HG03139 (cell line): ENCODE data around the gene CUL1.

ENCODE experiments used
- ATAC-seq: cut with Tn5 transposase; IDR thresholded peaks from one replicate; pipeline ENCODE4 v1.9.1; 2021; ENCODE audit not compliant: unreplicated experiment

The CUL1 gene

DNA sequence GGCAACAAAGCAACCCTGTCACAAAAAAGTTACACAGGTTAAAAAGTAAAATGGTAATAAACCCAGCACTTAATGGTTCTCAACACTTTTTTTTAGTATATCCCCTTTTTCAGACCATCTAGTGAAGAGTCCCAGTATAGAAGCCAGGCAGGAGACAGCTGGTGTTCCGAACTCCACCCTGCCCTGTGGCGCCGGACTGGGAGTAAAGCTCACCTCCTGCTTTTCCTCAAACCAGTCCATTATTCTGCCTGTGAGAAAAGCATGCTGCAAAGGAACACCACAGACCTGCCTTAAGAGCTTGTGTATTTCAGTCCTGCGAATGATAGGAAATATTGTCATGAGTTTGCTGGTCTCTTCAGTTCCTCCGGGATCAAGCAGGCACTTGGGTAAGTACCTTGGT lies 104.4 kb downstream of the CUL1 start:
- ATAC-seq, result no peak

DNA sequence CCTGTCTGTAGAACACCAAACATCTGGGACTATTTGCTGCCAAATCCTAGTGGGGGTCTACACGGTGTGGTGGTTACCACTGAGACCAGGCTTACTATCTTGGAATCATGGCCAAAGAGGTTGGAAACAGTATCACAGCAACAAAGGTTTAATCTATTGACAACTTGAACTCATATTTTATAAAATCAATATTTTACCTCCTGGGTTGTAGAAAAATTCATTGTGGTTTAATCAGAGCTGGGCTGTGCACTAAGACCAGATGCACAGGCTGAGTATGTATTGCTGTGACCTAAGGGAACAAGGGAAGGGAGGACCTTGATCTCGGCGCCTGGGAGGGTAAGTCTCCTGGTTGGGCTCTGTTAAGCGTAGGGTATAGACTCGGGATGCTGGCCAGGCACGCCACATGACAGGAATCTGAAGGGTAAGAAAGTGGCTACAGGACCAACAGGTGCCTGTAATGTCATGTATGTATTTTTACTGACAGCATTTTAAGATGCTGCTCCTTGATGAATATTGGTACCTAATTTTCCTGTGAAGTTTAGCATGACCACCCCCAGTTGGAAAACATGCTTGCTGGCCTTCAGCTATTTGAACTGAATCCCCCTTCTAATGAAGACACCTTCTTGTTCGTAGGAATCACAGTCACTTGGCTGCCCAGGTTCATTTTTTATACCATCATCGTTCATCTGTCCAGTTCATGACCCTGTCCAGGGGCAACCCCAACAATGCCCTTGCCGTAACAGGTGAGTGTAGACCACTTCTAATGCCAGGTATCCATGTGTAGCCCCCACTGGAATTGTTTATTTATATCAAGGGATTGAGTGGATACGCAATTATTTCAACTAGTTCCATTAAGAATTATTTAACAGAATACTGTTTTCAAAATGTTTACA lies 105.9 kb downstream of the CUL1 start:
- no peak for ATAC-seq

DNA sequence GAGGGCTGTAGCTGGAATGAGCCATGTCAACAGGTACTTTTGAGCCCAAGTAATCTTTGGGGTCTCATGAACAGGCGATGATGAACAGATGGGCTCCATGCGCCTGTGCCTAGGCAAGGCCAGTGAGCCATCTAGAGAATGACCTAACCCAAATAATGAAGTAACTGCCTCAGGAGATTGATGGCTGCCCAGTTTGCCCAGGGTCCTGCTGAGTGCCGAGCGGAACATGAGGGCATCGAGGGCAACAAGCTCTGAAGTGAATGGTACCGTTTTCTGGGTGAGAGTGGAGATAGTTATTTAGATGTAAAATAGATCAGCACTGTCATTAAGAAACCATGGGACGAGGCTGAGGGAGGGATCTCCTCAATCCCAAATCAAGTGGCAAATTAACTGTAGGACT lies 107.5 kb downstream of the CUL1 start:
- no peak for ATAC-seq

DNA sequence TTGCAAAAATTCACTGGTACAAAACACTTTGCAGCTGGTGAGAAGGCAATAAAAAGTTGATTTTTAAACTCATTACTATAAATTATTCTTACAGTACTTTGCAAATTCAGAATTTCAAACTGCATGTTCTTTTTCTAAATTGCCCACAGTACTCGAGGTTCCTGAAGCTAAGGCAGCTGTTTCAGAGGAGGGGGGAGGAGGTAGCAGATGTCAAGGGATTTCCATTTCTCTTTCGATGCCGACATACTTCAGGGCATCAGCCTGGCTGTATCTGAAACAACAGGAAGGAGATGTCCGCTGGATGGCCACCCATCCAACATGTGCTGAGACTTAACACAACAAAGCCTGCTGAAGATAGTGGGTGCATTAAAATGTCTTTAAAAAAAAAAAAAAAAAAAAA lies 108.7 kb downstream of the CUL1 start:
- ATAC-seq, result no peak

DNA sequence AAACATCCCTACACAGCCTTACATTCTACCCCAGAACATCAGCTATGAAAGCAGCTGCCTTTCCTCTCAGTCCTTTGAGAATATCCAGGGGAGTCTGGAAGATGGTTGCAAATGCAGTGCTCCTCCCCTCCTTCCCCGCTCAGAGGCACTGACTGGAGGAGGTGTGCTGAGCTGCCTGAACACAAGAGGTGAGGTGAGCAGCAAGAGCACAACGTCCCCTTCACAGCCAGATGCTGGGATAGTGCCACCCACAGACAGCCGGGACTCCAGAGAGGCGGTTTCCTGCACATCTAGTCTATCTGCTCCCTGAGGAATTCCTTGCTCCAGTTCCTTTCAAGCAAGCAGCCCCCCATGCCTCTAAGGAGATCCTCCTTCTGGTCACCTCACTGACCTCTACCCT lies 111.2 kb downstream of the CUL1 start:
- no peak for ATAC-seq

DNA sequence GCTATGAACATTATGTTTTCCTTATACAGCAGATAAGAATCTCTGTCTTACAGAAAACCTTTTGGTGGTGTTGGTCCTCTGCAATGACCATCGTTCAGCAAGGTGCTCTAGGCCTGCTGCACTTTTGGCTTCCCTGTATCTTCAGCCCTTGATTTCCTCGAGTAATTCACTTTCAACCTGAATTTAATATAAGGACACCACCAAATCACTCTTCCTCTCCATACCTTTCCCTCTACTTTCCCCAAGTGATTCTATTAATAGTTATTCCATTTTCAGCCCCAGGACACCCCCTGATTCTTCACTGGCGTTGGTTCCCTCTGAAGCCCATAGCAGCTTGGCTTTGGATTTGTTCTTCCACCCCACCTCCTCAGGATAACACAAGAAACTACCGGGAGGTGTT lies 113.2 kb downstream of the CUL1 start:
- no peak for ATAC-seq

DNA sequence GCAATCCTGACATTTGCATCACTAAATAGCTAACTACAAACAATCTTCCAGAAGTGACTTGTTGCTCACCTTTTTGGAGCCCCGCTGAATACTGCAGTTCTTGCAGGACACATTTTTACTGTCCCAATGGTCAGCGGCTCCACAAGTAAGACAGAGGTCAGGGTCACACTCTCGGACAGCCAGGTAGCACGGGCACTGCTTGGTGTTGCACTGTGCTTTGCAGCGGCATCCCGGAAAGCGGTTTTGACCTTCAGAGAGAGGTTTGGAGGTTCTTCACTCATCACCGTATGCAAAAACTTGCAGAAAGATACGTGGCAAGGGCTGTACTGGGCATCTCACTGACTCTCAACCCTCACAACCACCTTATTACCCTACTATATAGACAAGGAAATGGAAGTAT lies 115.2 kb downstream of the CUL1 start:
- no peak for ATAC-seq

DNA sequence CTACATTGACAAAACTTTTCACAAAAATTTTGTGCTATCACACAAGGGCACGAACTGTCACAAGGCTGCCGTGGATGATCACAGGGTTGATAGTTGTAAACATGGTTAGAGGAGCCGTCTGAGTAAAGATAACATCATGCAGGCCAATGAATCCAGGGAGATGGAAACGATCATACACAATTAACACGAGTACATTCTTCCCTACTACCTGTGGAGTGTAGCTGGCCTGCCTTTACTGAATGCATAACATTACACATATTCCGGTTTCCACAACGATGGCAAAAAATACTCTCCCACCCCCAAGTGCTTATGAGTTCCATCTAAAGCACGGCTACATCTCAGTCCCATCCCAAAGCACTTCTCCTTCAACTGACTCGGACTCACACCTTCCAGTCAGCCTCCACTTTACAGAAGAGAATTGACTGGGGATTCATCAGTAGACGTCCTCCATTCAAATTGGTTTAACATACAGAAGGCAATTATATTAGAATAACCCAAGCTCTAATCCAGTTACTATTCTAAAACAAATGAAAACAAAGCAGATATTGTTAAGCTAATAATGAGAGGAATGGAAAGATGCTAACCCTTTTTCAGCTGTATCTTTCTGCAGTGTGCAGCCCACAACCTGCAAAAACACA lies 116.3 kb downstream of the CUL1 start:
- ATAC-seq, result no peak

DNA sequence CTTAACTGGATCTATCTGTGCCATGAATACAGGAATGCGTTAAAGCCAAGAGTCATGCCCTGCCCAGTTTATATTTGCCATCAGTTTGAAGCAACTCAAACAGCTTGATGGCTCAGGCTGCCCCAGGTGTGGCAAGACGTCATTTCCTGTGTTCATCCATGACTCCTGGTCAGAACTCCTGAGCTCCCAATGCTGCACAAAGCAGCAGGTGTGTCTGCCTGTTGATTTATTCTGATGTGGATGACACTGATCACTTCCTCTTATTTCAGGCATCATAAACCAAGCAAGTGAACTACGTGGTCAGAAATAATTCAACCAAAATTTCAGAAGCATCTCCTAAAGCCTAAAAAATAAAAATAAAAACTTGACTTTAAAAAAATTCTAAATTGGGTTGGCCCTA lies 116.9 kb downstream of the CUL1 start:
- ATAC-seq, result no peak

DNA sequence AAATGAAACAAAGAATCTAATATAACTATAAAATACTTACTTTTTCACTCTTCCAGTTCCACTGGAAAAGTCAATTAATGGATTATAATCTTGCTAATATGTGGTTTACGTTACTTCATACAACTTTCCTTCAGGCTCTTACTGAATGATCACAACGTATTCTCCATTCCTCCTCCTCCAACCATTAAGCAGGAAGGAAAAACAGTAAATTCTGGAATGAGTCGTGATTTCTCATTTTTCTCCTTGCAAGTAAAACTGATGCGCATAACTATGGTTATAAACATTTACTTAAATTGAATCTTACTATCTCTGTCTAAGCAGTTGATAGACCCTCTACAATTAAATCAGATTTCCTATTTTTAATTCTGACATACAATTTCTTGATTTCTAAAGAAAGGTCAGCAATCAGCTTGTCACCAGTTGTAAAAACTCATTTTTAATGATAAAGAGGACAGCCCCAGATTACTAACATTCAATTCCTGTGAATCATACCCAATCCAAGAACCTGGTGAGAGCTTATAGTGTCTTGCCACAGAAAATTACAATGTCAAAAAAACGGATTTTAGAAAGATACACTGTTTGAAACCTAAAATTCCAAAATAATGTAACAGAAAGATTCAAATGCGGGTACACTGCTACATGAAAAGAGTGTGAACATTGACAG lies 121.1 kb downstream of the CUL1 start:
- ATAC-seq, result no peak

DNA sequence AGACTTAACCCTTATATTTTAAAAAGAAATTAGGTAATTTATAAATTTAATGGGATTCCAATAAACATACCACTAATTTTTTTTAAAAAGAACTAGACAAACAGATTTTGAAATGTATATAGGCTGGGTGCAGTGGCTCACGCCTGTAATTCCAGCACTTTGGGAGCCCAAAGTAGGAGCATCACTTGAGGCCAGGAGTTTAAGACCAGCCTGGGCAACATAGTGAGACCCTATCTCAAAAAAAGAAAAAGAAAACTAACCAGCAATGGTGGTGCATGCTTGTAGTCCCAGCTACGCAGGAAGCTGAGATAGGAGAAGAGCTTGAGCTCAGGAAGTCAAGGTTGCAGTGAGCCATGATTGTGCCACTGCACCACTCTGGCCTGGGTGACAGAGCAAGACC lies 122.7 kb downstream of the CUL1 start:
- no peak for ATAC-seq

DNA sequence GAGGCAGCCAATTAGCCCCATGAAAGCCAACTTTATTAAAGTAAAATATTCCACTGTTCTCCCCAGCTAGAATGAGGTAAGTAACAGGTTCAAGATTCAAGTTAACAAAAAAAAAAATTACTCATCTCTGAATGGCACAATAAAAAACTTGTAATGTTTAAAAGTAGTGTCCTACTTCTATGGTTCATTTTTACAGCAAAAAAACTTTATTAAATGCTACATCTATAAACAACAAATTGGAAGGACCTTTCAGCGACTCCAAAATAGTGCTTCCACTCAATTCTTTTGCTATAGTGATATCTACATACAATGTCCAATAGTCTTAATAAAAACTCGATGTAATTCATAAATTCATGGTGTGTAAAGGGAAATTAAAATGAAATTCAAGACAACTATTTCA lies 126.2 kb downstream of the CUL1 start:
- no peak for ATAC-seq

DNA sequence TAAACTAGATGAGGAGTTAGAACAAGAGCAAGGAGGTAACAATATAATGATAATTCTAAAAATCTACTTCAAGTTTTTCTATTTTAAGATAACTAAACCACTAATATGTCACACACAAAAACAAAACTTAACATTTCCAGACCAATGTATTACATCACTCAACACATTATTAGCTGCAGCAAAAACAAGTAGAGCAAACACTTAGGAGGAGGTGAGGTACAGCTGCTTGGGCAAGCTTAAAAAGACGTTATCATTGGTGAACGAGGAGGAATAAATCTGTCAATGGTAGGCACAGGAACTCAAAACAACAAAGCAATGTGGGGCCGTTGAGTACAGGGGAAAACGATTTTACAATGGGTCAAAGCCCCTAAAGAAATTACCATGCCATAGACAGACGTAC lies 126.6 kb downstream of the CUL1 start:
- no peak for ATAC-seq

DNA sequence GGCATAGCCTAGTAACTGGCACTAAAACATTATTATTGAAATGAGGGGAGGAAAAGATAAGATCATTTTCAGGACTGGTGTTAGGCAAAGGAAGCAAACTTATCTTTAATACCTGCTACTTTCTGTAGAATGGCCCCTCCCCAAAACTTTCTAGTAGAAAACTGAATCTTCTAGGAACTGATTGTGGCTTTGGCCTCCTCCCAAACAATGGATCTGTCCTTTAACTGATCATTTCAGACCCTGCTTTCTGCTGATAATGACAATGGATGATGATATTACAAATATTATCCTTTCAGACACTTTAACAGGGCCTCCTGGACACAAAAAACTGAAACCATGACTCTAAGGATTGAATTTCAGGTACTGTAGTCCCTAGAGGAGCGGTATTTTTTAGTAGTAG lies 130.3 kb downstream of the CUL1 start:
- ATAC-seq, result no peak

DNA sequence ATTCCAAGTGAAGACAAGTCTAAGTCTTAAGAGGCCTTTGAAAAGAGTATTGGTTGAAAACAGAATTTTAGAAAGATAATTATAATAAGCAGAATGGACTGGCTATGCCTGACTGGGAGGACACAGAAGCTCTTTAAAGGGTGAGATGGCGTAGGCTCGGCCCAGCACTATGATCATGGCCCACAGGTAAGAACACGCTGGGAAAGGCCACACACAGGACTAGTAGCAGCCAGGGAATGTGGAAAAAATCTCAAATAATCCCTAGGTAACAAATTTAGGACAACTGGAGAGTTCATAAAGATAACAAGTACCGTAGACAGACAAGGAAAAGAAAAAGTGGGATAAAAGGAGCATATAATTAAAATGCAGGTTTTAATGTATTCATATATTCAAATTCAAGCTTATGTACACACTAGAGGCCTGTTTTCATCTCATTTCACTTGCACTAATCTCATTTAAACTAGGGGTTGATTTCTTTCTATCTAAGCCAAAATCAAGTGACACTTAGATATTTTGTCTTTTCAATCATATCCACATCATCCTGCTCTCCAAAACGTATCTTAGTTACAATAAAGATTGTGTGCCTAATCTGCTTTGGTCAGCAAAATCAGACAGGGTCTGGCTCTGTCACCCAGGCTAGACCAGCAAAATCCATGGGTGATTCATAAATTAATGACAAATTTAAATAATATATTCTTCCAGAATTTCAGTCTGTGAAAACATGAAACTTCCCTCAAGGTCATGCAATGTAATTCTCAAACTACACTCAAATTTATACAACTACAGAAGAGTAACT lies 132.4 kb downstream of the CUL1 start:
- no peak for ATAC-seq

DNA sequence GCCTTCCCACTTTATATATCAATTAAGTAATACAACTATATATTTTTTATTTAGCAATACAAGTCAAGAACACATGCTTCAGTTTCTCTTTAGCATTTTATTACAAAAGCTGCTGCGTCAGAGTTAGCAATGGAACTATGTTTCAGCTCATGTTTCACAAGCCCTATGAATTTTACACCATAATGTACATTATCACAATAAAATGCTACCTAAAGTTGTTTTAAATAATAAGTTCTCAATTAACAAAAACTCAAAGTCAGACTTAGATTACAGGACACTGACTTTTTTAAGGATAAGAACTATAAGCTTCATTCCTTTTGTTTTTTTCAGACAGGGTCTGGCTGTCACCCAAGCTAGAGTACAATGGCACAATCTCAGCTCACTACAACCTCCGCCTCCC lies 133.1 kb downstream of the CUL1 start:
- no peak for ATAC-seq

DNA sequence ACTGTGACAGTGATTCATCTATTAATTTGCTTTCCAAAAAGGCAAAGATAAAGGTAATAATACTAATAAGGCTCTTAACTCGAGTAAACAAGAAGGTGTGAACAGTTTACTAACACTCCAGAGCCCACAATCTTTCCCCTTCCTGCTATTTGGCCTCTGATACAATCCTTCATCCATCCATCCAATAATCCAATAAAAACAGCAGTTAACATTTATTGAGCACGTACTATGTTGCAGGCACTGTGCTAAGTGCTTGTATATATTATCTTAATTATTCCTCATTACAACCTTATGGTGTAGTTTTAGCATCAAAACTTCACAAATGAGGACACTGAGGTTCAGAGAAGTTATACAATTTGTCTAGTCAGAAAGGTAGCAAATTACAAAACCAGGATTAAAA lies 135.9 kb downstream of the CUL1 start:
- ATAC-seq, result no peak

DNA sequence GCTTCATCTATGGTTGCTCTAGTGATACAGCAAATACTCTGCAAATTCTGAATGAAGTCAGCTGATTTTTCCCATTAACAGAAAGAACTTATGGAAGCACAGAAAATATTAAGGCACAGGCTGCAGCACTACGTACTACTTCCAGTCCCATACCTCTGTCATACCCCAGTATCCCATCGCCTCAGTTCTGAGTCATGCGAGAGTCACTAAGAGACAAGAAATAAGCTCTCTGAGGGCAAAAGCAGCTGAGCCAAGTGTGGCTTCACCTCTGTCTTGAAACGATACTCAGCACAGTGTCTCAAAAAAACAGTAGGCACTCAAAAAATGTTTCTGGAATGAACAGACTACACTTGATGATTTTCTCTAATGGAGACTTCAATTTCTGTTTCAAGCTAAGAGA lies 137.2 kb downstream of the CUL1 start:
- no peak for ATAC-seq

DNA sequence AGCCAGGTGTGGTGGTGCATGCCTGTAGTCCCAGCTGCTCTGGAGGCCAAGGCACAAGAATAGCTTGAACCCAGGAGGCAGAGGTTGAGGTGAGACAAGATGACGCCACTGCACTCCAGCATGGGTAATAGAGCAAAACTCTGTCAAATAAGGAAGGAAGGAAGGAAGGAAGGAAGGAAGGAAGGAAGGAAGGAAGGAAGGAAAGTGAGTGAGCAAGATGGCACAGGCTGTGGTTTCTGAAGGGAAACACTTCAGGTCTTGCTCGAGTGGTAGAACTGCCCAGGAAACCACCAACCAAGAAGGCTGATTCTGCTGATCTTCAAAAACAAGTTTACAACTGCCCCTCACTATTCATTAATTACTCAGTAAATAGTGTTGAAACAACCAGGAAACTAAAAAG lies 140.2 kb downstream of the CUL1 start:
- no peak for ATAC-seq

DNA sequence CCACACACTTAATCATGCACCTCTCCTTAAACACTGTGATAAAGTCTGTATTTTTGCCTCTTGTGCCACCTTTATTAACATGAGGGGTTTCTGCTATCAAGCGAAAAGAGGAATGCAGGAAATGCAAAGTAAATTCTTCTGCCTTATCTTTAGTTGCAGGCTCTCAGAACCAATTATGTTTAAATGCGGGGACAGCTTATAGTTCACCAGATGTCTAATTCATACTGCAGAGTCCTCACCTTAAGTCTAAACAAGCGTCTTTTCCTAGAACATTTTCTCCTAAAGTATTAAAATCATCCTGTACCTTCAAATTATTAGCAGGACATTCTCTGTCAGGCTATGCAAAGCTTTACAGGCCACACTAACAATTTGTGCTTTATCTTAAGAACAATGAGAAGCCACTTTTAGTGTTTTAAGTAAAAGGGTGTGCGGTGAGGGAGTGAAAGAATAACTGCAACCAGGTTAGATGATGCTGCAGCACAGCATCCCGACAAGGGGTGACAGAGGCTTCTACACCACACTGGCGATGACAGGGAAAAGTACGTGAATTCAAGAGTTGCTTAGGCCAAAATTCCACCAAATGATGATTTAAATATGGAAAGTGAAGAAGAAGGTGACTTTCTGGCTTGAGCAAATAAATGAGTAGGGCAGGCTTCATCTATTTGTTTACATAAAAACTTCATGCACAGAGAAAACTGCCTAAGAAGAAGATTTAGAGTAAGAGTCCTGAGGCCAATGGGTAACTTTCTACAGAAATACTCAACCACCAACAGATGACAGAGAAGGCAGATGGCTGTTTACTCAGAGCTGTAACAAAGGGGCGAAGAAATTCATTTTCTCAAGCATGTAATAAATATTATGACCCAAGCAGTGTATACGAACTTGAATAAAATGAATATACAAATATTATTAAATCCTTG lies 149.4 kb downstream of the CUL1 start:
- ATAC-seq, result no peak
